Measurements from ENCODE around the gene KCNK3.
A peak's percentile ranks its signal among the peaks of the same experiment; 100 is the strongest.

The KCNK3 gene

DNA sequence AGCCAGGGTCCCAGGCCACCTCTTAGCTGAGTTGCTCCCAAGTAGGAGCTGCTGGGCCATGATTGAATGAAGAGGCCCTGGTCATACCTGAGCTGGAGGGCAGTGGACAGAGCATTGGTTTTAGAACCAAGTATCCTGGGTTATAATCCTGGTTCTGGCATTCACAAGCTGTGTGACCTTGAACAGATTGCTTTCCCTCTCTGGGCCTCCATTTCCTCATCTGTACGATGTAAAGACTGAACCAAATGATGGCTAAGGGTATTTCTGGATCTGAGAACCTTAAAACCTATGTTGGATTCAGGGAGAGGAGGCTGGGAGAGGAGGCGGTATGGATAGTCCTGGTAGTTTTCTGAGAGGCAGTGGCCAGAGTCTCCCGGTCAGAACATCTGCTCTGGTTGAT, 31.0 kb downstream of the KCNK3 start:
- DNase-seq (ENCODE audit: low read depth), result no peak
- TF ChIP-seq, protein P1, sequence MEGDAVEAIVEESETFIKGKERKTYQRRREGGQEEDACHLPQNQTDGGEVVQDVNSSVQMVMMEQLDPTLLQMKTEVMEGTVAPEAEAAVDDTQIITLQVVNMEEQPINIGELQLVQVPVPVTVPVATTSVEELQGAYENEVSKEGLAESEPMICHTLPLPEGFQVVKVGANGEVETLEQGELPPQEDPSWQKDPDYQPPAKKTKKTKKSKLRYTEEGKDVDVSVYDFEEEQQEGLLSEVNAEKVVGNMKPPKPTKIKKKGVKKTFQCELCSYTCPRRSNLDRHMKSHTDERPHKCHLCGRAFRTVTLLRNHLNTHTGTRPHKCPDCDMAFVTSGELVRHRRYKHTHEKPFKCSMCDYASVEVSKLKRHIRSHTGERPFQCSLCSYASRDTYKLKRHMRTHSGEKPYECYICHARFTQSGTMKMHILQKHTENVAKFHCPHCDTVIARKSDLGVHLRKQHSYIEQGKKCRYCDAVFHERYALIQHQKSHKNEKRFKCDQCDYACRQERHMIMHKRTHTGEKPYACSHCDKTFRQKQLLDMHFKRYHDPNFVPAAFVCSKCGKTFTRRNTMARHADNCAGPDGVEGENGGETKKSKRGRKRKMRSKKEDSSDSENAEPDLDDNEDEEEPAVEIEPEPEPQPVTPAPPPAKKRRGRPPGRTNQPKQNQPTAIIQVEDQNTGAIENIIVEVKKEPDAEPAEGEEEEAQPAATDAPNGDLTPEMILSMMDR (IDR thresholded peaks at IDR 0.05; ENCODE audit: low read length, missing control alignments), result no peak
- H3K4me3 ChIP-seq (replicated peaks; ENCODE audit: low read depth, low read length), result no peak overlapping the region

DNA sequence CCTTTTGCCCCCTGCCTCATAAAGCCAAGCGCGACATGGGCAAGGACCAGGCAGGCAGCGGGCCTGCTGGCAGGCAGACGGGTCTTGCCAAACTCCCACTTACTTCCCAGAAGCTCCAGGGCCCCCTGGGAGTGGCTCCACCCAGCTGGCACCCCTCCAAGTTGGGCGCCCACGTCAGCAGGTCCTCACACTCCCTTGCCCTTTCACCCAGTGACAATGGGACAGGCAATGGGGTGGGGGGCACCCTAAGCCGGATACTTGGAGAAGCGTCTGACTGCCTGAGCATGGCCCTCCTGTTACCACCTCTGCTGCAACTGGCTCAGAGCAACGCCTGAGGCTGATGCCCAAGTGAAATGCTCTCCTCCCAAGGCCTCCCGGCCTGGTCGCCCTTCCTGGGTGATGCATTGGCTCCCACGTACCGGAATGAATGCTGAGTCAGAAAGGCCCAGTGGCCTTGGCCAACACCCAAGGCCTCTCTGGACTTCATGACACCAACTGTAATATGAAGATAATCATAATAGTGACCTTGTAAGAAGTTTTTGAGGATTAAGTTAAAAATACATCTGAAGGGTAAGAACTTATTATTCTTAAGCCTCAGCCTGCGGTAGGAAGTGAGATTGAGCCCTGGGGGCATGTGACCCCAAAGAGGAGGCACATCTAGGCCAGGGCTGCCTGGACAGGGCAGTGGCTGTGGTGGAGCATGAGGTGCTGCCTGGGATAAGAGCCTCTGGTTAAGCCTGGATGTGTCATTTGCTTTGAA, 31.6 kb downstream of the KCNK3 start:
- DNase-seq (ENCODE audit: low read depth), result peak; percentile 93
- no peak overlapping the region for H3K4me3 ChIP-seq (replicated peaks; ENCODE audit: low read depth, low read length)
- TF ChIP-seq, protein P1 (IDR thresholded peaks at IDR 0.05; ENCODE audit: low read length, missing control alignments), result no peak

DNA sequence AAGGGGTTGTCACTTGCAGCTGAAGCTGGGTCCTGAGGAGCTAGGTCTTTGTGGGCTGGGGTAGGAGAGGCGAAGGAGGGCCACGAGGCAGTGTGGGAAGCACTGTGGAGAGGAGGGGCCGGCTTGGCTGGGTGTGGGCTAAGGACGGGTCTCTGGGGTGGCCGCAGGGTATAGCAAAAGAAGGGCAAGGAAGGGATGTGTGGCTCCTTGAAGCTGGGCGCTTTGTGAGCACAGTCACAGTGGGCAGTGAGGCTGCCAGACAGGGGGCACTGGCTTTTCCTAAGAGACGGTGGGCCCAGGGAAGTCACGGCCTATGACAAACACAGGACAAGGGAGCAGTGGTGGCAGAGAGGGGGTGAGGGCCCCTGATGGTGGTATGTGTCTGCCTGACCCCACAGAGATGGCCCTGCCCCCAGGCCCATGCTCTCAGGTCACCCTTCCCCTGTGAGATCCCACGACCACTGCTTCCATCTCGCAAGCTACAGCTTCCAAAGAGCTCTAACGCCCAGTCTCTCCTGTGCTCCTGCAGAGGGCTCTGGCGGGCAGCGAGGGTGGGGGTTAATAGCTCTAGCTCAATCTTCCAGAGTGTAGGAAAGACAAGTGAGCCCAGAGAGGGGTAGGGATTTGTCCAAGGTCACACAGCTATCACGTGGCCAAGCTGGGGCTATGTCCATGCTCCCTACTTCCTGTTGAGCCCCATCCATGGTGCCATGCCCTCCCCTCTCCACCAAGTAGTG, 32.4 kb downstream of the KCNK3 start:
- TF ChIP-seq, protein P1 (IDR thresholded peaks at IDR 0.05; ENCODE audit: low read length, missing control alignments), result no peak
- no peak for DNase-seq (ENCODE audit: low read depth)
- no peak overlapping the region for H3K4me3 ChIP-seq (replicated peaks; ENCODE audit: low read depth, low read length)

DNA sequence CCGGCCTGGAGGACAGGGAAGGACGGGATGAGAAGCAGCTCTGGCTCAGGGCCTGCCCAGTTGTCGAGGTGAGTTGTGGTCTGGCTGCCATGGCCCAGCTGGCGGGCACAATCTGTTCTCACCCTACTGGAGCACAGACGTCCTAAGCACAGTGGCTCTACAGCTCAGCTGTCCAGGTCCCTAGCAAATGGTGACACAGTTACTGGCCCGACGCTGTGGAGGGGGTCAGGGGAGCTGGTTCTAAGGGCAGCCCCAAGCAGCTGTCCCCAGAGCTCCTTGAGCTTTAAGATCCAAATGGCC, 32.9 kb downstream of the KCNK3 start:
- no peak overlapping the region for H3K4me3 ChIP-seq (replicated peaks; ENCODE audit: low read depth, low read length)
- DNase-seq (ENCODE audit: low read depth), result no peak
- TF ChIP-seq, protein P1 (IDR thresholded peaks at IDR 0.05; ENCODE audit: low read length, missing control alignments), result no peak

DNA sequence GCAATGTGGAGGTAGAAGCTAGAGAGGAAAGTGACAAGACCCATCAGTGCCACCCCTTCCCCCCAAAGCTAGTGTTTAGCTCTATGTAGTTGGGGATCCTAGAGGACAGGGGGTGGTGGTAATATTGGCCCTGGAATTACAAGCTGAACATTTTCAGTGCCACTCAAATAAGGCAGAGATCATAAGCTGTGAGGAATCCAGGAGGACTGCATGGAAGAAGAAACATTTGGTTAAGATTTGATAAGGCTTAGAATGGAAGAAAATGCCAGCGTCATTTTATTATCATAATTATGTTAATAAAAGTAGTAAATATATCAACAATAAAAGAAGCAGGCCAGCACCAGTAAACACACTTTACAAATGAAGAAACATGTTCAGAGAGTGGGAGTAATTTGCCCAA, 33.7 kb downstream of the KCNK3 start:
- DNase-seq (ENCODE audit: low read depth), result no peak
- H3K4me3 ChIP-seq (replicated peaks; ENCODE audit: low read depth, low read length), result no peak overlapping the region
- TF ChIP-seq, protein P1 (IDR thresholded peaks at IDR 0.05; ENCODE audit: low read length, missing control alignments), result no peak

DNA sequence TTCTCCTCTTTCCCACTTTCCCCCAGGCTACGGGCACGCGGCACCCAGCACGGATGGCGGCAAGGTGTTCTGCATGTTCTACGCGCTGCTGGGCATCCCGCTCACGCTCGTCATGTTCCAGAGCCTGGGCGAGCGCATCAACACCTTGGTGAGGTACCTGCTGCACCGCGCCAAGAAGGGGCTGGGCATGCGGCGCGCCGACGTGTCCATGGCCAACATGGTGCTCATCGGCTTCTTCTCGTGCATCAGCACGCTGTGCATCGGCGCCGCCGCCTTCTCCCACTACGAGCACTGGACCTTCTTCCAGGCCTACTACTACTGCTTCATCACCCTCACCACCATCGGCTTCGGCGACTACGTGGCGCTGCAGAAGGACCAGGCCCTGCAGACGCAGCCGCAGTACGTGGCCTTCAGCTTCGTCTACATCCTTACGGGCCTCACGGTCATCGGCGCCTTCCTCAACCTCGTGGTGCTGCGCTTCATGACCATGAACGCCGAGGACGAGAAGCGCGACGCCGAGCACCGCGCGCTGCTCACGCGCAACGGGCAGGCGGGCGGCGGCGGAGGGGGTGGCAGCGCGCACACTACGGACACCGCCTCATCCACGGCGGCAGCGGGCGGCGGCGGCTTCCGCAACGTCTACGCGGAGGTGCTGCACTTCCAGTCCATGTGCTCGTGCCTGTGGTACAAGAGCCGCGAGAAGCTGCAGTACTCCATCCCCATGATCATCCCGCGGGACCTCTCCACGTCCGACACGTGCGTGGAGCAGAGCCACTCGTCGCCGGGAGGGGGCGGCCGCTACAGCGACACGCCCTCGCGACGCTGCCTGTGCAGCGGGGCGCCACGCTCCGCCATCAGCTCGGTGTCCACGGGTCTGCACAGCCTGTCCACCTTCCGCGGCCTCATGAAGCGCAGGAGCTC, 35.4 kb downstream of the KCNK3 start:
- no peak for DNase-seq (ENCODE audit: low read depth)
- no peak overlapping the region for H3K4me3 ChIP-seq (replicated peaks; ENCODE audit: low read depth, low read length)
- TF ChIP-seq, protein P1 (IDR thresholded peaks at IDR 0.05; ENCODE audit: low read length, missing control alignments), result peak; percentile 9
